Activated effector memory CD4-positive, alpha-beta T cell treated with Interleukin-2 at 50 U/mL for 16 hours (primary cell): ENCODE data around the gene NUBP2.

Experiments
- DNase-seq: peaks from one replicate; pipeline ENCODE4 v3.0.0-alpha.2; 2020

Gene NUBP2

DNA sequence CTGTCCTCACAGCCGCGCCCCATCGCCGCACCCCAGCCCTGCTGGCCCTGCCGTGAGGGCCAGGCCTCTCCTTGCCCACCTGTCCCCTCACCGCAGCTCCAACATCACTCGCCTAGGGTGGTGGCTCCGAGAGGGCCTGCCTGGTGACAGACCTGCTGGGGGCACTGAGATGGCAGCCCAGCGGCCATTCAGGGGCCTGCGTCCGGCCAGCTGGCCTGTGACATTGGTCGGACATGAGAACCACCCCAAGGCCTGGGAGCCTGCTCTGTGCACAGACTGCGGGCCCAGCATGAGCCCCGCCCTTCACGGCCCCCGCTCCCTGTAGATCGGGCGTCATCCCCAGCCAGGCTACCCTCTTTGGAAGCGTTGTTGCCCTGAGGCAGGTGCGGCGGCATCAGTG, 23.2 kb upstream of the NUBP2 start:
- DNase-seq = no peak

DNA sequence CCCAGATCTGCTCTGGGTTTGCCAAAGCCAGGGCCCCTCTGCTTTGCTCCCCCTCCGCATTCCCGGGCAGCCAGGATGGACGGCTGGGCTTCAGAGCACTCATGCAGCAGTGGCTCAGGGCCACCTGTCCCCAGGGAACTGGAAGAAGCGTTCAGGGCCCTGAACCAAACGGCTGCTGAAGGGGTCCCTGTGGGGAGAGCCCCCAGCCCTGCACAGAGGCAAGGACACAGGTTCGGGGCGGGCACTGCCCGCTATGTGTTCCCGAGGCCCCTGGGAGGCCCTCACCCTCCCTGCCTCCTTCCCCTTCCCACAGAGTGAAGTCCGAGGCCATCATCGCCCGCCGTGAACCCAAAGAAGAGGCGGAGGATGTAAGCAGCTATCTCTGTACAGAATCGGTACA, 21.8 kb upstream of the NUBP2 start:
- DNase-seq = no peak

DNA sequence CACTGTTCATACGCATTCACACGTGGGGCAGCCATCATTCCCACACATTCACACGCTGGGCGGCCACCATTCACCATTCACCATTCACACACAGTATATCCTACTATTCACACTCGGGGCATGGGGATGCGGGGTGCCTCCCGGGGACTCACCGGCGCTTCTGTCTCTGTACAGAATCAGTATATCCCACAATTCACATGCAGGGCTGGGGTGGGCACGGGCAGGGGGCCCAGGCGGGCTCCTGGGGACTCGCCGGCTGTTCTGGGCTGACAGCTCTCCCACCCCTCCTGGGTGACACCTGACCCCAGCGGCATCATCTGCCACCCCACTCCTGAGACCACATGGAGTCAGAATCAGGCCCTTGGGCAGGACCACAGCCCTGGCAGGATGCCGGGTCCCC, 21.0 kb upstream of the NUBP2 start:
- no peak for DNase-seq

DNA sequence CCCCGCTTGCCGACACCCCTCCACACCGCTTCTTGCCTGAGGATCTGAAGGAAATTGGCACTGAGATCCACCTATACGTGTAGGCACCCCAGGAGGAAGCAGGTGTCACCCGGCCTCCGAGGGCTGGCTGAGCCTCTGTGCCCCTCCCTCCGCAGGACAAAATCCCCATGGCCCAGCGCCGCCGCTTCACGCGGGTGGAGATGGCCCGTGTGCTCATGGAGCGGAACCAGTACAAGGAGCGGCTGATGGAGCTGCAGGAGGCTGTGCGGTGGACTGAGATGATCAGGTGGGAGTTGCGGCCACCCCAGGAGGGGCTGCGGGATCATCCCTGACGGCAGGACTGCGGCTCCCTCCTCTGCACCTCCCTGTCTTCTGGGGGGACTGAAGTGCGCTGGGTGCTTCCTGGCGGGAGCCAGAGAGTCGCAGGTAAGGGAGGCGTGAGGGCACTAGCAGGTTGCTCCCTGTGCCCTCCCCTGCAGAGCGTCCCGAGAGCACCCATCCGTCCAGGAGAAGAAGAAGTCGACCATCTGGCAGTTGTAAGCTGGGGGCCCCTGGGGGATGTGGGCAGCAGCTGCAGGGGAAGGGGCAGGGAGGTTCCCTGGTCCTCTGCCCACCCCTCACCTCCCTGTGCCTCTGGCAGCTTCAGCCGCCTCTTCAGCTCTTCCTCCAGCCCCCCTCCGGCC, 20.4 kb upstream of the NUBP2 start:
- DNase-seq = no peak

DNA sequence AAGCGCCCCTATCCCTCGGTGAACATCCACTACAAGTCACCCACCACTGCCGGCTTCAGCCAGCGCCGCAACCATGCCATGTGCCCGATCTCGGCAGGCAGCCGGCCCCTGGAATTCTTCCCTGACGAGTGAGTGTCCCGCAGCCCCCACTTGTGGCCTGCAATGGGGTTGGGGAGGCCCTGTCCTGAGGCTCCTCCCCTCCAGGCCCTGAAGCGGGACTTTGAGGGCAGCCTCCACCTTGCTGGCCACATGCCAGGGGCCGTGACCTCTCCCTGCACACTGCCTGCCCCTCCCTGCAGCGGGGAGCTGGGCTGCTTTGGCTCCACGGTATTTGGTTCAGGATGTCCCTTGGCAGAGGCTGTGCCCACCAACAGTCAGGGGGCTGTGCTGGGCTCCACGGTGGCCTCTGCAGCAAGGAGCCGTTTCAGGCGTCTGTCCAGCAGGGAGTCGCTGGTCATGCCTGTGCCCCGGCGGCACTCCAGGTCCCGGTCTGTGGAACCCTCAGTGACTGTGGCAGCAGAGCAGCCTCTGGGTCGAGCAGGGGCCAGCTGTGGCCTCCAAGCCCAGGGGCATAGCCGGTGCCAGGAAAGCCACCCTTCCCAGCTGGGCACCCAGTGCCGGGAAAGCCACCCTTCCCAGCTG, 19.8 kb upstream of the NUBP2 start:
- no peak for DNase-seq

DNA sequence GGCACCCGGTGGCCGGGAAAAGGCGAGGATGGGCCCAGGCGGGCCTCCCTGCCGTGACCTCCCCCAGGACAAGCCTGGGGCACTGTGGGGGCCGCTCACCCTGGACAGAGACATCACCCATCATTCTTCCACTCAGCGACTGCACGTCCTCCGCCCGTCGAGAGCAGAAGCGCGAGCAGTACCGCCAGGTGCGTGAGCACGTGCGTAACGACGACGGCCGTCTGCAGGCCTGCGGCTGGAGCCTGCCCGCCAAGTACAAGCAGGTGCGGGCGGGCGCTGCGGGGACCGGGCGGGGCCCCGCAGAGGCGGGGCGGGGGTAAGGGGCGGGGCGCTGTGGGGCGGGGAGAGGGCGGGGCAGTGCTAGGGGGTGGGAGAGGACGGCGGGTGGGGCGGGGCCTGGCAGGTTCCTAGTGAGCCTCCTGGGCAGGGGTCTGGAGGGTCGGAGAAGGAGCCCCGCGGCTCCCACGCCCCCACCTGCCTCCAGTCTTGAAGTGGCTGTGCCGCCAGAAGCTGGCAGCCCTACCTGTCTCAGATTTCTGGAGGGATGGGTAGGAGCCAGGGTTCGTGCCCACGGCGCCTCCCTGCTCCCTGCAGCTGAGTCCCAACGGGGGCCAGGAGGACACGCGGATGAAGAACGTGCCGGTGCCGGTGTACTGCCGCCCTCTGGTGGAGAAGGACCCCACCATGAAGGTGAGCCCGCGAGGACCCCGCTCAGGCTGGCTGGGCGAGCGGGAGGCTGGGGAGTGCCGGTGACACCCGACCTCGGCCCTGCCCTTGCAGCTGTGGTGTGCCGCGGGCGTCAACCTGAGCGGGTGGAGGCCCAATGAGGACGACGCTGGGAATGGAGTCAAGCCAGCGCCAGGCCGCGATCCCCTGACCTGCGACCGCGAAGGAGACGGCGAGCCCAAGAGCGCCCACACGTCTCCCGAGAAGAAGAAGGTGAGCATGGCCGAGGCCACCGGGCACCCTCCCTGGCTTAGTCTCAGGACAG, 18.9 kb upstream of the NUBP2 start:
- no peak for DNase-seq

DNA sequence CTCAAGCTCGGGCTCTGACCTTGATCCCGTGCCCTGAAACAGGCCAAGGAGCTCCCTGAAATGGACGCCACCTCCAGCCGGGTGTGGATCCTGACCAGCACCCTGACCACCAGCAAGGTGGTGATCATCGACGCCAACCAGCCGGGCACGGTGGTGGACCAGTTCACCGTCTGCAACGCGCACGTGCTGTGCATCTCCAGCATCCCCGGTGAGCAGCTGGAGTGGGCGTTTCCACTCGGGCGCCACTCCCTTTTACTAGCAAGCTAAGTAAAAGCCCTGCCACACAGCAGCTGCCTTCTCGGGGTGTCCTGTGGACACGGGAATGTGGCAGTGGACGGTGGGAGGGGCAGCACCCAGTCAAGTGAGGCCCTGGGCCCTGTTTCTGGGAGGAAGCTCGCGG, 17.8 kb upstream of the NUBP2 start:
- no peak for DNase-seq

DNA sequence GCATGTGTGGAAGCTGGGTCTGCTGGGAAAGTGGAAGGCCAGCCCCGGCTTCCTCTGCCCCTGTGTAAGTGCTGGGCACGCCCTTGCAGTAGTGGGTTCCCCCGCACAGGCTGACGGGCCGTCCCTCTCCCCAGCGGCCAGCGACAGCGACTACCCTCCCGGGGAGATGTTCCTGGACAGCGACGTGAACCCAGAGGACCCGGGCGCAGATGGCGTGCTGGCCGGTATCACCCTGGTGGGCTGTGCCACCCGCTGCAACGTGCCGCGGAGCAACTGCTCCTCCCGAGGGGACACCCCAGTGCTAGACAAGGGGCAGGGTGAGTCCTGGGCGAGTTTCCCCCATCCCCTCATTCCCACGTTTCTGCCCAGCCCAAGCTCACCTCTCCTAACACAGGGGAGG, 16.9 kb upstream of the NUBP2 start:
- no peak for DNase-seq

DNA sequence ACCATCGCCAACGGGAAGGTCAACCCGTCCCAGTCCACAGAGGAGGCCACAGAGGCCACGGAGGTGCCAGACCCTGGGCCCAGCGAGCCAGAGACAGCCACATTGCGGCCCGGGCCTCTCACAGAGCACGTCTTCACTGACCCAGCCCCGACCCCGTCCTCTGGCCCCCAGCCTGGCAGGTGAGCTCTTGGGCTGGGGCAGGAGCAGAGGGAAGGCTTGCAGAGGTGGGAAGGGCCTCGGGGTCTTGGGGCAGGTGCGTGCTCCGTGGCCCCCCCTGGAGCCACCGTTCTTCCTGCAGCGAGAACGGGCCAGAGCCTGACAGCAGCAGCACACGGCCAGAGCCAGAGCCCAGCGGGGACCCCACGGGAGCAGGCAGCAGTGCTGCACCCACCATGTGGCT, 16.5 kb upstream of the NUBP2 start:
- DNase-seq = no peak

DNA sequence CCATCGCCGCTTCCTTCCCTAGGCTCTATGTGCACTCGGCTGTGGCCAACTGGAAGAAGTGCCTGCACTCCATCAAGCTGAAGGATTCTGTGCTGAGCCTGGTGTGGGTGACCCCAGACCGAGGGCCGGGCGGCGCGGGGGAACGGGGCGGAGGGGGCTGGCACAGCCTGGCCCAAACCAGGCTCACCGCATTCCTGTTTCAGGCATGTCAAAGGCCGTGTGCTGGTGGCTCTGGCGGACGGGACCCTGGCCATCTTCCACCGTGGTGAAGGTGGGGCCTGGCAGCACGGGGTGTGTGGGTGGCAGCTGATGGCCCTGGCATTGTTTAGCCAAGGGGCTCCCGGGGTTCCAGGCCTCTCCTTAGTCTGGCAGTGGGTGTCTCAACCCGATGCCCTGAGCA, 16.1 kb upstream of the NUBP2 start:
- DNase-seq = no peak

DNA sequence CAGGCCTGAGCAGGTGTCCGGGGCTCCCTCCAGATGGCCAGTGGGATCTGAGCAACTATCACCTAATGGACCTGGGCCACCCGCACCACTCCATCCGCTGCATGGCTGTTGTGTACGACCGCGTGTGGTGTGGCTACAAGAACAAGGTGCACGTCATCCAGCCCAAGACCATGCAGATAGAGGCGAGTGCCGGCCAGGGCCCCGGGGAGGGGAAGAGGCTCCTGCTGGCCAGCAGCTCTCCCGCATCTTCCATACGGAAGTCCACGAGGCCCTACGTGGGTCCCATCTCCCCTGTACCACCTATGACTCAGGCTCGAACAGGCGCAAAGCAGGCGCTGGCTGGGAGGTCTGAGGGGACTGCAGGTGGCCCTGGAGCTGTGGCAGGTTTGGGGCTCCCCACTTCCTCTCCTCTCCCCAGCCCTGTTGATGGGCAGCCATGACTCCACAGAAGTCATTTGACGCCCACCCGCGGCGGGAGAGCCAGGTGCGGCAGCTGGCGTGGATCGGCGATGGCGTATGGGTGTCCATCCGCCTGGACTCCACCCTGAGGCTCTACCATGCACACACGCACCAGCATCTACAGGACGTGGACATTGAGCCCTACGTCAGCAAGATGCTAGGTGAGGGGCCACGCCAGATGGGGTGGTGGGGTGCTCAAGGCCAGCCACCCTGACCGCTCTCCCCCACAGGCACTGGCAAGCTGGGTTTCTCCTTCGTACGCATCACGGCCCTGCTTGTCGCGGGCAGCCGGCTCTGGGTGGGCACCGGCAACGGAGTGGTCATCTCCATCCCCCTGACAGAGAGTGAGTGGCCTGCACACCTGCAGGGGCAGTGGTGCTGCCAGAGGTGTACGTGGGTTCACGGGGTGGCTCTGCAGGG, 15.4 kb upstream of the NUBP2 start:
- no peak for DNase-seq

DNA sequence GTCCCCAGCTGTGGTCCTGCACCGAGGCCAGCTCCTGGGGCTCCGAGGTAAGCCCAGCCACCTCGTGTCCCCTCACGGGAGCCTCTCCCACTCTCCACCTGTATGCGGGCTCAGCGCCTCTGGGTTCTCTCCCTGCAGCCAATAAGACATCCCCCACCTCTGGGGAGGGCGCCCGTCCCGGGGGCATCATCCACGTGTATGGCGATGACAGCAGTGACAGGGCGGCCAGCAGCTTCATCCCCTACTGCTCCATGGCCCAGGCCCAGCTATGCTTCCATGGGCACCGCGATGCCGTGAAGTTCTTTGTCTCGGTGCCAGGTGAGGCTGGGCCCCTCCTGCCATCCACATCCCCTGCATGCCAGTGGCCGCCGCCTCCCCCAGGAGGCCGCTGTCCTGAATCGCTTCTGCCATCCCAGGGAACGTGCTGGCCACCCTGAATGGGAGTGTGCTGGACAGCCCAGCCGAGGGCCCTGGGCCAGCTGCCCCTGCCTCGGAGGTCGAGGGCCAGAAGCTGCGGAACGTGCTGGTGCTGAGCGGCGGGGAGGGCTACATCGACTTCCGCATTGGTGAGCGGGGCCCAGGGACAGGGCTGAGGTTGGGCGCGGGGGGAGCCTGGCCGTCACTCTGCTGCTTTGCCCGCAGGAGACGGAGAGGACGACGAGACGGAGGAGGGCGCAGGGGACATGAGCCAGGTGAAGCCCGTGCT, 14.5 kb upstream of the NUBP2 start:
- DNase-seq = no peak

DNA sequence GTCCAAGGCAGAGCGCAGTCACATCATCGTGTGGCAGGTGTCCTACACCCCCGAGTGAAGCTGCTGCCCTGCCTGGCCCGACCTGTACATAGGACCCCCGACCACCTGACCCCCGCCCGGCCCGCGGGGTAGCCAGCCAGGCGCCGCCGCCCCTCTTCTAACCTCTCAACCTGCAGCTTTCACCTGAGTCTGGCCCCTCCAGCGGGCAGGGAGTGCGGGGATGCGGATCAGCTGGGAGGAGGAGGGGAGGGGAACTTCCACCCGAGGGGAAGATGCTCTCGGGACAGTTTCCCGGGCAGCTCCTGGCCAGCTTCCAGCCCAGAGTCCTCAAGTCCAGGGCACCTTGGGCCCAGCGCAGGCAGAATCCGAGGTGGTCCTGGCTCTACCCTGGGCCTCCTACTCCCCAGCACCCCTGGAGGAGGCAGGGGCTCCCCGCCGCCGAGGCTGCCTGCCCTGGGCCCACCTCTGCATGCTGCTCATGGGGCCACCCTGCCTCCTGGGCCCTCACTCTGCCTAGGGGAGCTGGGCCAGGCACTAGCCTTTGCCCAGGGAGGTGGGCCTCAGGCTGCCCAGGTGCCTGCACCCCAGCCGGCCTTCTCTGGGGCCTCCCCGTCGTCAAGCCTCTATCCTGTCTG, 13.9 kb upstream of the NUBP2 start:
- DNase-seq = no peak

DNA sequence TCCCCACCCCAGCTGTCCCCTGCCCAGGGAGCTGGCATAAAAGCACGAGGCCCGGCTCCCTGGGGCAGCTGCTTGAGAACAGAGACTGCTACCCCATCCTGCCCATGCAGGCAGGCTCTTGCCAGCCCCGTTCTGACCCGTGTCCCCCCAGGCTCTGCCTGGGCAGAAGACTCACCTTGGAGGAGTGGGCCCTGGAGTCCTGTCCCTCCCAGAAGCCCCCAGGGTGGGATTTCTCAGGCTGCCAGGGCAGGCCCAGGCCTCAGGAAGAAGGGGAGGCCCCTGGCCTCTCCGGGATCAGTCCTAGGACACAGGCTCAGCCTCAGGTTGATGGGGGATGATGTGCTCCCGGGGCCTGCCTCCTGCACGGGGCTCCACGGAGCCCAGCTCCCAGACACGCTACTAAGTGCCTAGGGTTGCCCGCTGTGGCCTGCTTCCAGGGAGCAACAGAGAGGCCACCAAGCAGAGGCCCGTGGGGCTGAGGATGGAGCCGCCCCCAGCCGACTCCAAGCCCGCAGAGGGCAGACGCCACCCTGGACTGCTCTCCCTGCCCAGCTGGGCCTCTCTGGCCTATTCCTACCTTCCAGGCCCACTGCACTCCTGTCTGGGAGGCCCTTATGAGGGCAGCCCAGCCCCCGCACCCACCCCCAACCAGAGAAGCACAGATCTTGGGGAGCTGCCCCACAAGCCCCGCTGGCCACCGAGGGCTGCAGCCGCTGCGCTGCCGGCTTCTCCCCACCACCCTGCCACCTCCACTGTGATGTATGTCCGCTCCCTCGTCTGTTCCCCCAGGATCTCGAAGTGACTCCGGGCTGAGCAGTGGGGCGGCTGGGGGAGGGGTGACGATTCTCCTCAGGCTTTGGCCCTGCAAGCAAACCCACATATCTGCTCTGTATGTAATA, 13.1 kb upstream of the NUBP2 start:
- DNase-seq = no peak

DNA sequence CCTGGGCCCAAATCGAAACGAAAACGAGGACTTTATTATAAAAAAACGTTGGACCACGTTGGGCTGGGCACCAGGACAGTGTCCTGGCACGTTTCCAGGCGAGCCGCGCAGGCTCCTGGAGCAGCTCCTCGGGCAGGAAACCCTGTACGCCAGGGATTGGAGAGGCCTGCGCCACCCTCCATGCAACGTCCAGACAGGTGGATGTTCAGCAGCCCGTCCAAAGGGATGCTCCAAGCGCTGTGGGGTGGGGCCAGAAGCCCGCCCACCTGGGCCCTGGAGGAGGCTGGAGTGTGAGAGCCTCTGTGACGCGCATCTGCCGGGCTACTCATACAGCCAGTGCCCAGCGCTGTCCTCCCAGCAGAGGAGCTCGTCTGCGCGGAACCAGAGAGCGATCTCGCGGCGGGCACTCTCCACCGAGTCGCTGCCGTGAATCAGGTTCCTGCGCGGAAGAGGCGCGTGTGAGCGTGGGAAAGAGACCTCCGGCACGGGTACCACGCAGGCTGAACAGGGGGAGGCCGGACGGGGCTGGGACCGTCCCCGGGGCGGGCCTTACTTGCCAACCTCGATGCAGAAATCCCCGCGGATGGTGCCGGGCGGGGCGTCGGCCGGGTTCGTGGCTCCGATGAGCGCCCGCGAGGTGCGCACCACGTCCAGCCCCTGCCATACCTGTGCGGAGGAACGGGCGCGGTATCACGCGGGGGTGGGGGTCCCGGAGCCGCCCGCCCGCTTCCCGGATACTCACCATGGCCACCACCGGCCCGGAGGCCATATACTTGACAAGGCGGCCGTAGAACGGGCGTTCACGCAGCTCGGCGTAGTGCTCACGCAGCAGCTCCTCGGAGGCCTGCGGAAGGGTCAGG, 12.2 kb upstream of the NUBP2 start:
- DNase-seq = peak; percentile 37

DNA sequence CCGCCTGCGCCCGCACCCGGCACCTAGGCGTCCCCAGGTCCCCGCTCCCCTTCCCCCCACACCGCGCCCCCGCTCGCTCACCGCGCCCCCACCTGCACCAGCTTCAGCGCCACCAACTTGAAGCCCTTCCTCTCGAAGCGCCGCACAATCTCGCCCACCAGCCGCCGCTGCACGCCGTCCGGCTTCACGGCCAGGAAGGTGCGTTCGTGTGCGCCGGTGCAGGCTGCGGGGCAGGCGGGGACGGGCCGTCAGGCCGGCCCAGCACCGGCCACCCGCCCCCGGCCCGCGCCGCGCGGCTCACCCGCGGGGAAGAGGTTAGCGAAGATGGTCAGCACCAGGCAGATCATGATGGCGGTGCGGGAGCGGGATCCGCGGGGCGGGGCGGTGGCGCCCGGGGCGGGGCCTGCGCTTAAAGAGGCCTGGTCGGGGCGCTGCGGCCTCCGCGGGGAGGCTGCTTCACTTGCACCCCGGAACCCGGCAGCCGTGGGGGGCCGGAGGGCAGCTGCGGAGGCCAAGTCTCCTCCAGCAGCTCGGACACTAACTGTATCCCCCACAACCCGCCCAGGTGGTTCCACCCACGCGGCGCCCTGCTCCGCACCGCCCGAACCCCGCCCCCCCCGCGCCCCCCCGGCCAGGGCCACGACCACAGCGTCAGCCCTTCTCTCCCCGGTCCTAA, 11.4 kb upstream of the NUBP2 start, which contains the start of gene NME3:
Gene NME3 (minus strand): TSS at position 356 of the 676 bp plus-strand sequence. CDS start 9 bp downstream, at position 347.
- peak; percentile 73 for DNase-seq

DNA sequence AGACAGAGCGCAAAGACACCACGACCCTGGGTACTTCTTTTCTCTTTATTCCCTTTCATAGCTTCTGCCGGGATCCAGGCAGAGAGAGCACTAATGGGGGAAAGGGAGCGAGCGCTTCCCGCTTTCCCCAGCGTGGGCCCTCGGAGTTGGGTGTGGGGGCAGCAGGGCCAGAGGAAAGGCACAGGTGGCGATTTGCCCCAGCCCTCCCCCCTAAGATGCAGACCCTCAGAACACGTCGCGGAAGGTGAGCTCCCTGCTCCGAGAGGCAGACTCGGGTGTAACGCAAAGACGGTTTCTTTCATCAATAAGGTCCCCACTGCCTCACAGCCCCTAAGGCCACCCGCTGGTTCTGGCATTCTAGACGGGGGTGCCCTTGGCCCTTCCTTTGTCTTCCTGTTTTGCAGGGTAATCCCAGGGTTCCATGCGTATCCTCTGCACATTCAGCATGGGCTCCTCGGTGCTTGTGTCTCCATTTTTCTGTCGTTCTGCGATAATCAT, 10.8 kb upstream of the NUBP2 start:
- no peak for DNase-seq

DNA sequence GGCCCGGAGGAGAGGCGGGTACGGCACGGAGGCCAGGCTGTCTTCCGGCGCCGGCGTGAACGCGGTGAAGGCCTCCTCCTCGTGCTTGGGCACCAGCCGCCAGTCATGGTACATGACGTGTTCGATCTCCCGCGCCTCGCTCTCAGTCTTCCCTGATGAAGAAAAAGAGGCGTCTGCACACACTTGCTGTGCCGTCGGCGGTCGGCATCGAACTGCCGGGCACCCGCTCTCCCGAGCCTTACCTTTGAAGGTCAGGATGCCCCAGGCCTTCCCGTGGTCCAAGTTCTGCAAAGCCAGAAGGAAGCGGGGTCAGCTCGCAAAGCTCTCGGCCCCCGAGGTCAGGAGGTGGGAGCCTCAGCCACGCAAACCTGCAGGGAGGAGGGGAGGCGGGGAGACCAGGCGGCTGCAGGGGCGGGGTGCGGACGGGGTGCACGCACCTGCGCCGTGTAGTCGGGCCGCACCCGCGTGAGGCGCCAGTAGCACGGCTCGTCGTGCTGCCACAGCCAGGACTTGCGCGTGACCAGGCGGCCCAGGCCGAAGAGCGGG, 10.3 kb upstream of the NUBP2 start, which contains the start of gene EME2:
Gene EME2 (plus strand): TSS at position 449 of the 546 bp plus-strand sequence. CDS start 418 bp downstream, outside the sequence.
- DNase-seq = peak; percentile 36
